ENCODE measurements around the gene PKD2.
"Not testable (repeated sequence)": the region's sequence is repeated elsewhere in the genome, so short reads cannot be mapped to it uniquely, and the experiment has no call there.

Gene PKD2

DNA sequence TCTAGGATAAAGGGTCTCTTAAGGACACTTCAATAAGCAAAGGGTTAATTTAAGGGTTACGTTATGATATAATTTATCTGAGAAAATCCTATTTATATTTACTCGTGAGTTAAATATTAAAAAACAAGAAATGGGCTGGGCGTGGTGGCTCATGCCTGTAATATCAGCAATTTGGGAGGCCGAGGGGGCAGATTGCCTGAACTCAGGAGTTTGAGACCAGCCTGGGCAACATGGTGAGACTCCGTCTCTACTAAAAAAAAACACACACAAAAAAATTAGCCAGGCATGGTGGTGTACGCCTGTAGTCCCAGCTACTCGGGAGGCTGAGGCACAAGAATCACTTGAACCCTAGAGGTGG is 100.7 kb downstream of the PKD2 start:
- not testable (repeated sequence) for H3K4me1 ChIP-seq (ENCODE audit: control insufficient read depth, insufficient read depth, low read length); H3K36me3 ChIP-seq (ENCODE audit: control insufficient read depth, insufficient read depth, low read length); H3K27me3 ChIP-seq (ENCODE audit: control insufficient read depth, insufficient read depth, low read length); H3K9ac ChIP-seq (ENCODE audit: low read depth, low read length); H3K9me3 ChIP-seq (ENCODE audit: control insufficient read depth, insufficient read depth, low read length); H3K4me3 ChIP-seq (ENCODE audit: low read depth, low read length)

- Histone ChIP-seq H3K4me1 (ENCODE audit: control insufficient read depth, insufficient read depth, low read length) (no peaks in the 10 kb centered on the region), H3K27me3 (ENCODE audit: control insufficient read depth, insufficient read depth, low read length) (no peaks in the 10 kb centered on the region), H3K9ac (ENCODE audit: low read depth, low read length) (no peak overlapping the region), H3K36me3 (ENCODE audit: control insufficient read depth, insufficient read depth, low read length) (no peaks in the 10 kb centered on the region), H3K9me3 (ENCODE audit: control insufficient read depth, insufficient read depth, low read length) (no peaks in the 10 kb centered on the region), H3K4me3 (ENCODE audit: low read depth, low read length) (no peak overlapping the region)
Measured at GRCh38 chr4:88108747-88109122, 101.3 kb downstream of the PKD2 start.

DNA sequence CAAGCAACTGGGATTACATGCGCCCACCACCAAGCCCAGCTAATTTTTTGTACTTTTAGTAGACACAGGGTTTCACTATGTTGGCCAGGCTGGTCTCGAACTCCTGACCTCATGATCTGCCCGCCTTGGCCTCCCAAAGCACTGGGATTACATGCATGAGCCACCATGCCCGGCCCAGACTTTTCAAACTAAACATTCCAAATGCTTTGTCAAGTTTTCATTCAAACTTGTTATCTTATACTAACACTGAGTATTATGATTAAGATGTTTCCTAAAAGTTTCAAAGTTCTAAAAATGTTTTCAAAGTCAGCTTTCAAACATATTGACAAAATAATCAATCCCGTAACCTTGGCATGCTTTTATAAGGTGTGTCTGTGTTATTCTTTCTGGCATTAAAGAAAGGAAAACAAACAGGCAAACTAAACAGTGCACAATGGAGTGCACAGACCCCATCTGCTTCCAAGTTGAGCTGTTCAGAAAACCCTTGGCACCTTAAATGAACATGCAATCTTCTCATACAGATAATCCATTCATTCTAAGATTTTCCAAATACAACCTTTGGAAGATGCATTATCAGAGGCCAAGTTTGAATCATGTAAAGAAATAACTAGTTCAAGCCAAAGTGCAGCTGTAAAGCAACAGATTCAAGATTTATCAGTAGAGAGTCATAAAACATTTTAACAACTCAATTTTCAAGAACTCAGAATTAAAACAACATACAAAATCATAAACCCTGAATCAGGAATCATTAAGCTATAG is 101.9 kb downstream of the PKD2 start:
- H3K9ac ChIP-seq (ENCODE audit: low read depth, low read length): no peak overlapping the region
- H3K9me3 ChIP-seq (ENCODE audit: control insufficient read depth, insufficient read depth, low read length): no peaks in the 10 kb centered on the region
- no peak overlapping the region for H3K4me3 ChIP-seq (ENCODE audit: low read depth, low read length)
- no peaks in the 10 kb centered on the region for H3K4me1 ChIP-seq (ENCODE audit: control insufficient read depth, insufficient read depth, low read length)
- H3K36me3 ChIP-seq (ENCODE audit: control insufficient read depth, insufficient read depth, low read length): no peaks in the 10 kb centered on the region
- H3K27me3 ChIP-seq (ENCODE audit: control insufficient read depth, insufficient read depth, low read length): no peaks in the 10 kb centered on the region

GRCh38 chr4:88110826-88111225 is 103.4 kb downstream of the PKD2 start:
- Histone ChIP-seq H3K4me1 (ENCODE audit: control insufficient read depth, insufficient read depth, low read length) (no peaks in the 10 kb centered on the region), H3K9me3 (ENCODE audit: control insufficient read depth, insufficient read depth, low read length) (no peaks in the 10 kb centered on the region), H3K4me3 (ENCODE audit: low read depth, low read length) (no peak overlapping the region), H3K9ac (ENCODE audit: low read depth, low read length) (no peak overlapping the region), H3K36me3 (ENCODE audit: control insufficient read depth, insufficient read depth, low read length) (no peaks in the 10 kb centered on the region), H3K27me3 (ENCODE audit: control insufficient read depth, insufficient read depth, low read length) (no peaks in the 10 kb centered on the region)

DNA sequence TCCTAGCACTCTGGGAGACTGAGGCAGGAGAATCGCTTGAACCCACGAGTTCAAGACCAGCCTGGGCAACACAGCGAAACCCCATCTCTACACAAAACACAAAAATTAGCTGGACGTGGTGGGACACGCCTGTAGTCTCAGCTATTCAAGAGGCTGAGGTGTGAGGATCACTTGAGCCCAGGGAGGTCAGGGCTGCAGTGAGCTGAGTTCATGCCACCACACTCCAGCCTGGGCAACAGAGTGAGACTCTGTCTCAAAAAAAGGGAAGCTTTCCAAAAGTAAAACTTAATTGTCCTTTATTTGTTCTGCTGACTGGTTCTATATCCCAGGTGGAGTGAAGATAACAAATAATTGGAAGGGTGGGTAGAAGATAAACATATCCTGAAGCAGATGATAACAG is 105.4 kb downstream of the PKD2 start:
- Histone ChIP-seq H3K9ac (ENCODE audit: low read depth, low read length) (no peak overlapping the region), H3K9me3 (ENCODE audit: control insufficient read depth, insufficient read depth, low read length) (peaks cover 3% of the 10 kb centered on the region), H3K36me3 (ENCODE audit: control insufficient read depth, insufficient read depth, low read length) (no peaks in the 10 kb centered on the region), H3K4me3 (ENCODE audit: low read depth, low read length) (no peak overlapping the region), H3K27me3 (ENCODE audit: control insufficient read depth, insufficient read depth, low read length) (no peaks in the 10 kb centered on the region), H3K4me1 (ENCODE audit: control insufficient read depth, insufficient read depth, low read length) (no peaks in the 10 kb centered on the region)

DNA sequence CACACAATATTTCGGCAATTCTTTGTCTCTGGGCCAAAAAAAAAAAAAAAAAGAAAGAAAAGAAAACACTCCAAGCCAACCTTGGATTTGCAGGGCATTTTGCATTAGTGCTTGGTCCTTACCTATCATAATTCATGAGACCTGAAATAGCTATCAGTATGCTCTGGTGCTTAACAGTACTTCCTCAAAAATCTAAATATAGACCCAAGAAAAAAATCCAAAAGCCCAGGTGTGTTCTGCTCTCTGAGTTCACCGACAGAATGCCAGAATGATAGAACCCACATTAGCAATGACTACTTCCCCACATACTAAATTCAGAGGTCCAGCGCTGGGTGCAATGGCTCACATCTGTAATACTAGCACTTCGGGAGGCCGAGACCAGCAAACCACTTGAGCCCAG is 108.2 kb downstream of the PKD2 start:
- Histone ChIP-seq H3K4me1 (ENCODE audit: control insufficient read depth, insufficient read depth, low read length) (no peaks in the 10 kb centered on the region), H3K9me3 (ENCODE audit: control insufficient read depth, insufficient read depth, low read length) (peaks cover 23% of the 10 kb centered on the region), H3K9ac (ENCODE audit: low read depth, low read length) (no peak overlapping the region), H3K36me3 (ENCODE audit: control insufficient read depth, insufficient read depth, low read length) (no peaks in the 10 kb centered on the region), H3K4me3 (ENCODE audit: low read depth, low read length) (no peak overlapping the region), H3K27me3 (ENCODE audit: control insufficient read depth, insufficient read depth, low read length) (no peaks in the 10 kb centered on the region)

DNA sequence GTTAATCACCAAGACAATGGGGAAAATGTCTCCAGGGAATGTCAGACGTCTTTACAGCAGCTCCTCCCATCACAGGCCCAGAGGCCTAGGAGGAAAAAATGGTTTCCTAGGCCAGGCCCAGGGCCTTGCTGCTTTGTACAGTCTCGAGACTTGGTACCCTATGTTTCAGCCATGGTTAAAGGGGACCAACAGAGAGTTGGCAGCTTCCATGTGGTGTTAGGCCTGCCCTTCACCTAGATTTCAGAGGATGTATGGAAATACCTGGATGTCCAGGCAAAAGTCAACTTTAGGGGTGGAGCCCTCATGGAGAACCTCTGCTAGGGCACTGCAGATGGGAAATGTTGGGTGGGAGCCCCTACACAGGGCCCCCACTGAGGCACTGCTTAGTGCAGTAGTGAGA is 112.5 kb downstream of the PKD2 start:
- peaks cover 2% of the 10 kb centered on the region for H3K4me1 ChIP-seq (ENCODE audit: control insufficient read depth, insufficient read depth, low read length)
- no peaks in the 10 kb centered on the region for H3K27me3 ChIP-seq (ENCODE audit: control insufficient read depth, insufficient read depth, low read length)
- no peaks in the 10 kb centered on the region for H3K36me3 ChIP-seq (ENCODE audit: control insufficient read depth, insufficient read depth, low read length)
- peaks cover 24% of the 10 kb centered on the region for H3K9me3 ChIP-seq (ENCODE audit: control insufficient read depth, insufficient read depth, low read length)
- no peak overlapping the region for H3K9ac ChIP-seq (ENCODE audit: low read depth, low read length)
- H3K4me3 ChIP-seq (ENCODE audit: low read depth, low read length): no peak overlapping the region

DNA sequence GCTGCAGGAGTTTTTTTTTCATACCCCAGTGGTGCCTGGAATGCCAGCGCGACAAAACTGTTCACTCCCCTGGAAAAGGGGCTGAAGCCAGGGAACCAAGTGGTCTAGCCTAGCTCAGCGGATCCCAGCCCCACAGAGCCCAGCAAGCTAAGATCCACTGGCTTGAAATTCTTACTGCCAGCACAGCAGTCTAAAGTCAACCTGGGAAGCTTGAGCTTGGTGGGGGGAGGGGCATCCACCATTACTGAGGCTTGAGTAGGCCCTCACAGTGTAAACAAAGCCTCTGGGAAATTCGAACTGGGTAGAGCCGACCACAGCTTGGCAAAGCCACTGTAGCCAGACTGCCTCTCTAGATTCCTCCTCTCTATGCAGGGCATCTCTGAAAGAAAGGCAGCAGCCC is 114.8 kb downstream of the PKD2 start:
- not testable (repeated sequence) for H3K4me1 ChIP-seq (ENCODE audit: control insufficient read depth, insufficient read depth, low read length); H3K36me3 ChIP-seq (ENCODE audit: control insufficient read depth, insufficient read depth, low read length); H3K9ac ChIP-seq (ENCODE audit: low read depth, low read length); H3K27me3 ChIP-seq (ENCODE audit: control insufficient read depth, insufficient read depth, low read length); H3K4me3 ChIP-seq (ENCODE audit: low read depth, low read length)
- peaks cover 24% of the 10 kb centered on the region for H3K9me3 ChIP-seq (ENCODE audit: control insufficient read depth, insufficient read depth, low read length)
